ENCODE measurements around the gene CBFB.

DNA sequence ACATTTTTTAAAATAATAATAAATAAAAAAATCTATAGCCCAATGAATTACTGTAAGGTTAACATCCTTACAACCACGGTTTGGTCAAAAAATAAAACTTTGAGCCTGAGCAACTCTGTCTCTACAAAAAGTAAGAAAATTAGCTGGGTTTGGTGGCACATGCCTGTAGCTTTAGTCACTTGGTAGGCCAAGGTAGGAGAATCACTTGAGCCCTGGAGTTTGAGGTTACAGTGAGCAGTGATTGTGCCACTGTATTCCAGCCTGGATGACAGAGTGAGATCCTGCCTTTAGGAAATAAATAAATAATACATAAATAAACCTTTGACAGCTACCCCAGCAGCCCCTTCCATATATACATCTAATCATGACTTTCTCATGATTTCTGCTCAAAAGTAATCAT, 53.9 kb downstream of the CBFB start:
- TF ChIP-seq, protein P1, sequence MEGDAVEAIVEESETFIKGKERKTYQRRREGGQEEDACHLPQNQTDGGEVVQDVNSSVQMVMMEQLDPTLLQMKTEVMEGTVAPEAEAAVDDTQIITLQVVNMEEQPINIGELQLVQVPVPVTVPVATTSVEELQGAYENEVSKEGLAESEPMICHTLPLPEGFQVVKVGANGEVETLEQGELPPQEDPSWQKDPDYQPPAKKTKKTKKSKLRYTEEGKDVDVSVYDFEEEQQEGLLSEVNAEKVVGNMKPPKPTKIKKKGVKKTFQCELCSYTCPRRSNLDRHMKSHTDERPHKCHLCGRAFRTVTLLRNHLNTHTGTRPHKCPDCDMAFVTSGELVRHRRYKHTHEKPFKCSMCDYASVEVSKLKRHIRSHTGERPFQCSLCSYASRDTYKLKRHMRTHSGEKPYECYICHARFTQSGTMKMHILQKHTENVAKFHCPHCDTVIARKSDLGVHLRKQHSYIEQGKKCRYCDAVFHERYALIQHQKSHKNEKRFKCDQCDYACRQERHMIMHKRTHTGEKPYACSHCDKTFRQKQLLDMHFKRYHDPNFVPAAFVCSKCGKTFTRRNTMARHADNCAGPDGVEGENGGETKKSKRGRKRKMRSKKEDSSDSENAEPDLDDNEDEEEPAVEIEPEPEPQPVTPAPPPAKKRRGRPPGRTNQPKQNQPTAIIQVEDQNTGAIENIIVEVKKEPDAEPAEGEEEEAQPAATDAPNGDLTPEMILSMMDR (IDR thresholded peaks at IDR 0.05), result no peak
- no peak for TF ChIP-seq POLR2A (IDR thresholded peaks at IDR 0.05)
- no peak for TF ChIP-seq EP300 (IDR thresholded peaks at IDR 0.05)
- TF ChIP-seq POLR2AphosphoS5 (IDR thresholded peaks at IDR 0.05), result no peak
